Neural progenitor cell (in vitro differentiated cells): ENCODE results near the gene YARS1.

Experiments
- EZH2 ChIP-seq: fragments of 200-600 bp; sonication (generic); IDR thresholded peaks from 2 replicates; pipeline ENCODE4 v1.6.1; 2017; ENCODE audit warnings: antibody characterized with exemption, mild to moderate bottlenecking, moderate library complexity
- TF ChIP-seq, protein P1 (sequence below): fragments of 200-600 bp; sonication (generic); IDR thresholded peaks from 2 replicates; pipeline ENCODE4 v1.5.1; 2017; ENCODE audit warnings: antibody characterized with exemption, mild to moderate bottlenecking

DNA sequence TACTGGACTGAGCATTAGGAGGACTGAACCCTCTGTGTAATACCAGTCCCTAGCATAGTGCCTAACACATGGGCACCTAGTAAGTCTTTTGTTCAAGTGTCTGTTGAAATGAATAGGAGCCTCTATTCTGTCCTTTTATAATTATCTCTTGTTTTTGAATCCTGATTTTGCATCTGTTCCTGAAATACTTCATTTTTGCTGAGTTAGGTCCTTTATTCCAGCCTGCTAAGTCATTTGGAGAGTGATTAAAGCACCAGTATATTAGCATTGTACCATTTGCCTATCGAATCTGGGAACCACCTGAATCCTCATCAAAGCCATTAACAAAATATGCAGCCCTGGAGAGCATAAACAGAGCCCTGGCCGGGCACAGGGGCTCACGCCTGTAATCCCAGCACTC lies 32.3 kb downstream of the YARS1 start:
- TF ChIP-seq, protein P1, sequence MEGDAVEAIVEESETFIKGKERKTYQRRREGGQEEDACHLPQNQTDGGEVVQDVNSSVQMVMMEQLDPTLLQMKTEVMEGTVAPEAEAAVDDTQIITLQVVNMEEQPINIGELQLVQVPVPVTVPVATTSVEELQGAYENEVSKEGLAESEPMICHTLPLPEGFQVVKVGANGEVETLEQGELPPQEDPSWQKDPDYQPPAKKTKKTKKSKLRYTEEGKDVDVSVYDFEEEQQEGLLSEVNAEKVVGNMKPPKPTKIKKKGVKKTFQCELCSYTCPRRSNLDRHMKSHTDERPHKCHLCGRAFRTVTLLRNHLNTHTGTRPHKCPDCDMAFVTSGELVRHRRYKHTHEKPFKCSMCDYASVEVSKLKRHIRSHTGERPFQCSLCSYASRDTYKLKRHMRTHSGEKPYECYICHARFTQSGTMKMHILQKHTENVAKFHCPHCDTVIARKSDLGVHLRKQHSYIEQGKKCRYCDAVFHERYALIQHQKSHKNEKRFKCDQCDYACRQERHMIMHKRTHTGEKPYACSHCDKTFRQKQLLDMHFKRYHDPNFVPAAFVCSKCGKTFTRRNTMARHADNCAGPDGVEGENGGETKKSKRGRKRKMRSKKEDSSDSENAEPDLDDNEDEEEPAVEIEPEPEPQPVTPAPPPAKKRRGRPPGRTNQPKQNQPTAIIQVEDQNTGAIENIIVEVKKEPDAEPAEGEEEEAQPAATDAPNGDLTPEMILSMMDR, result no peak
- no peak for TF ChIP-seq EZH2
